Activated CD4-positive, alpha-beta T cell treated with anti-CD3 and anti-CD28 coated beads for 48 hours (primary cell): Measurements from ENCODE around the gene POLR3B.
"Not testable (repeated sequence)": the region's sequence is repeated elsewhere in the genome, so short reads cannot be mapped to it uniquely, and the experiment has no call there.

Experiments
- DNase-seq: peaks from one replicate; pipeline ENCODE4 v3.0.0-alpha.2; 2020

Gene POLR3B

DNA sequence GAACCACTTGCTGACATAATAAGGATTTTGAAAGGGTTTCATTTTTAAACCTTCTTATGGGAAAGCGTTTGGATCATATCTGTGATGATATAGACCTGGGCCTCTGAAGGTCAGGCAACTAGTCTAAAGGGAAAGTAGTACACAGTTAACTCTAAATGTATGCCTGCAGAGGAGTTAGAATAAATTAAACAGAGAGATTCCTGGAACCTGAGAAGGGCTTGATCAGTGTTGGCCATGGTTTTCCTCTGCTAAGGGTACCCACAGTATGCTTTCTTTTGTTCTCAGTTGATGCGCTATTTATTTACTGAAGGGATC is 14.4 kb upstream of the POLR3B start:
- no peak for DNase-seq

DNA sequence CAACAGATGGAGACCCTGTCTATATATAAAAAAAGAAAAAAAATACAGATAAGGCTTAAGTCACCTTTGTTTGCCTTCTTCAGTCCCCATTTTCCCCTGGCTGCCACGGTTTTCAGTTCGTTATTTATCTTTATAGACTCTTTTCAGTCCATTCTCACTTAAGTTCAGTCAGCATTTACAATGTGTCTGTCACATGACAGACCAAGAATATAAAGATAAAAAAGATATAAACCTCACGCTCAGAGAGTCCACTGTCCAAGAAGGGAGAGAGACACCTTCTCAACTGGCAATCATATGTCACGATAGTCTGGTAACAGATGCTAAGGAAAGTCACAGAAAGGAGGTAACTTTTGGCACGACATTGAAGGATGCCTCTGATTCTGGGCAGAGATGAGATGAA is 13.4 kb upstream of the POLR3B start:
- DNase-seq: no peak

DNA sequence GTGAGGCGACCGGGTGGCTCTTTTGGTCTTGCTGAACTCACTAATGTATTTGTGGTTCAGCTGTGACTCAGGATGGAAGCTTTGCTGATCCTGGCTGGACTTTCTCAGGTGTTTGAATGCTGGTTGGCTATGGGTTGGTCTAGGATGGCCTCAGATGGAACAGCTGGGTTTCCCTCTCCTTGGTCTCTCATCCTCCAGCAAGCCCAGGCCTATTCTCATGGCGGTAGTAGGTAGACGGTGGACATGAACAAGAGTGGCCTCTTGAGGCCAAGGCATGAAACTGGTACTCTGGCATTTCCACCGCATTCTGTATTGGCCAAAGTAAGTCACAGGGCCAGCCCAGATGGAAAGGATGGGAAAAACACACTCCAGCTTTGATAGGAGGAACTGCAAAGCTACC is 11.8 kb upstream of the POLR3B start:
- DNase-seq: no peak

DNA sequence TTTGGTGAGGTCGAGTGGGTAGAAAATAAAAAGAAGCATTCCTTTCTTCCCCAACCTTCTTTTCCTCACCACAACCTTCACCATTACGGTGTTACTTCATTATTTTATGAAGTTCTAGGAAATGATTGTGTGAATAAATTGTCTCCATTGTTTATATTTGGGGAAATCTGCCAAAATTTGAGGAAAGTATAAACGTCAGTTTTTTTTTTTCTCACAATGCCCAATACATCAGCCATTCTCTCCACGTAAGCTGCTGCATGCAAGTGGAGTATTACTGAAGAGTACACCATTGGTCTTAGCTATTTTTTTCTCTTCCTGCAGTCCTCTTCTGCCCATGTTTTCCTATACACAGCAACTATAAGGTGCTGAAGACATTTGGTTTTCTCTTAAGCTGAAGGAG is 9.1 kb upstream of the POLR3B start:
- DNase-seq: no peak

- DNase-seq: no peak
Measured at GRCh38 chr12:106353175-106353574, 4.4 kb upstream of the POLR3B start.

GRCh38 chr12:106358396-106359241 is 1.1 kb downstream of the POLR3B start:
- DNase-seq: no peak

DNA sequence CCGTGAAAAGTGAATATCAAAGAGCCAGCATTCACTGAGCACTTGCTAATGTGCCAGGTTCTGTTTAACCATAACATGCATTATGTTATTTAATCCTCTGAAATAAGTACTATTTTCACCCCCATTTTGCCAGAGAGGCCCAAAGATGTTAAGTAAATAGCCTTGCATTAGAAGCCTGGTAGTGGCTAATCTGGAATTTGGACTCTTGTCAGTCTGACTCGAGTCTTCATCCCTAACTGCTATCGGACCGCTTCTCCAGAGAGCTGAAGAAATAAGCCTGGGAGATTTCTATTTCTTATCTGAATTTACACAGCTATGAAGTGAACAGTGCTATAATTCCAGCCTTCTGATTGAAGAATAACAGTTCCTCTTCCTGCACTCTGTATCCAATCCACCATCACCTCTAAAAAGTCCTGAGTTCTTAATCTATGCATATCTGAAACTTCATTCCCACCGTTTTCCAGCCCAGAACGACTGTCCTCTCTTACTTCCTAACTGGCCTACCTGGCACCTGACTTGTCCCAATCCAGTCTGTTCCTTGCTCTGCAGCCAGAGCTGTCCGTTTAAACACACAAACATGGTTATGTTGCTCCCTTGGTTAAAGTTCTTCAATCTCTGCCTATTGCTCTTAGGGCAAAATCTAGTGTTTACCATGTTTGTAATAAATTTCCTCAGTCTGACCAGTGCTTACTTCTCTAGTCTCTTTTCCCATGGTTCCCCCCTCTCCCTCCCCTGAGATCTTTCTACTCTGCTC is 2.3 kb downstream of the POLR3B start:
- no peak for DNase-seq

GRCh38 chr12:106360400-106360994 is 2.9 kb downstream of the POLR3B start:
- no peak for DNase-seq

DNA sequence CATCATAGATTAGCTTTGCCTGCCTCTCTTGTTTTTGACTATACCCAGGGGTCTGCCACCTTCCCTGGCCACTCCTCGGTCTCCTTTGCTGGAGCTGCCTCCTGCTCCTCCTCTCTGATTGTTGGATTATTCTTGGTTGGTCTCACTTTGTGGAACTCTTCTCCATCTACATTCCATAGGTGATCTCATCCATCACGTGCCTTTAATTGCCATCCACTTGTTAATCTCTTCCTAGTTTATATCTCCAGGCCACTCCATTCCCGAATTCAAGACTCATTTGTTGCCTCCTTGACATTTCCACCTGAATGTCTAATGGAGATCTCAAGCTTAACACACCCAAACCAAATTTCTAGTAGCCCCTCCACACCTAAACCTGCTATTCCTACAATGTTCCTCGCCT is 5.4 kb downstream of the POLR3B start:
- DNase-seq: no peak

DNA sequence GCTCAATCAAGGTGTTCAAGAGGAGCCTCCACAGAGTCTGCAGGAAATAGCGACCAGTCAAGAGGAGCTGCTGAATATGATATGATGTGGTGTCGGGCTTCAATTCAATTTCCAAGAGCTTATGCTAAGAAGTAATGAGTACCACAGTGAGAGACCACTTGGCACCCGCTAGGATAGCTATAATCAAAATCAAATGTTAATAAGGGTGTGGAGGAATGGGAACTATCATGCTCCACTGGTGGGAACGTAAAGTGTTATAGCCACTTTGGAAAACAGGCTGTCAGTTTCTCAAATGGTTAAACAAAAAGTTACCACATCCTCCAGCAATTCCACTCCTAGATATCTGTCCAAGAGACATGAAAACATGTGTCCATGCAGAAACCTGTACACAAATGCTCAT is 6.7 kb downstream of the POLR3B start:
- DNase-seq: no peak

DNA sequence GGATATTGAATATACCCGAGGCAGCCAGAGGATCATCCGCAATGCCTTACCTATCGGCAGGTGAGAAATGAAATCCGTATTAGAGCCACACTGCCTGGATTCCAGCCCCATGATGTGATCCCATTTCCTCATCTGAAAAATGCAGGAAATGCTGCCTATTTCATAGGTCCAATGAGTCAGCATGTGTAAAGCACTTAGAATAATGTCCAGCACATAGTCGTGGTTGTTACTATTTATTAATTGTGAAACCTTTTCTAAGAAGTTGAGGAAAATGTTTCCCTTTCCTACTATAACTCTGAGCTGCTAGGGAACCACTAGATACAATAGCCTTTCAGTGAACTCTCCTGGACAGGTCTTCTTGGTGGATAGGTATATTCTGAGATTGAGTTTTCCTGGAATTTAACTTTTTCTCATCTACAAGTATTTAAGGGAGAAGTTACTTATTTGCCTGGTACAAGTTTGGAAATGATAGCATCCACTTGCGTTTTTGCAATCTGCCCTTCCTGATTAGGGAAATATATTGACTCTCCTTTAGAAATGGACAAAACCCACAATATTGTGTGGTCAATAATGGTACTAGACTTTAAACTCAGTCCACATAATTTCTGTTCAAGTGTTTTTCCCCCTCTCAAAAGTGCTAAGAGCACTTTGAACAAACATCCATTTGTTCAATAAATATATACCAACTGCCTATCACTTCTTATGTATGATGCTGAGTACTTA is 12.2 kb downstream of the POLR3B start:
- no peak for DNase-seq

GRCh38 chr12:106378788-106379187 is 21.2 kb downstream of the POLR3B start:
- no peak for DNase-seq

- no peak for DNase-seq
Measured at GRCh38 chr12:106380954-106381353, 23.4 kb downstream of the POLR3B start.

DNA sequence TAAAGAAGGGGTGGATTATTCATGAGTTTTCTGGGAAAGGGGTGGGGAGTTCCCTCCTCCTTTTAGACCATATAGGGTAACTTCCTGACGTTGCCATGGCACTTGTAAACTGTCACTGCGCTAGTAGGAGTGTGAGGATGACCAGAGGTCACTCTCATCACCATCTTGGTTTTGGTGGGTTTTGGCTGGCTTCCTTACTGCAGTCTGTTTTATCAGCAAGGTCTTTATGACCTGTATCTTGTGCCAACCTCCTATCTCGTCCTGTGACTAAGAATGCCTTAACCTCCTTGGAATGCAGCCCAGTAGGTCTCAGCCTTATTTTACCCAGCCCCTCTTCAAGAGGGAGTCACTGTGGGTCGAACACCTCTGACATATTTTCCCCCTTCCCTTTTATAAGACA is 24.3 kb downstream of the POLR3B start:
- not testable (repeated sequence) for DNase-seq

DNA sequence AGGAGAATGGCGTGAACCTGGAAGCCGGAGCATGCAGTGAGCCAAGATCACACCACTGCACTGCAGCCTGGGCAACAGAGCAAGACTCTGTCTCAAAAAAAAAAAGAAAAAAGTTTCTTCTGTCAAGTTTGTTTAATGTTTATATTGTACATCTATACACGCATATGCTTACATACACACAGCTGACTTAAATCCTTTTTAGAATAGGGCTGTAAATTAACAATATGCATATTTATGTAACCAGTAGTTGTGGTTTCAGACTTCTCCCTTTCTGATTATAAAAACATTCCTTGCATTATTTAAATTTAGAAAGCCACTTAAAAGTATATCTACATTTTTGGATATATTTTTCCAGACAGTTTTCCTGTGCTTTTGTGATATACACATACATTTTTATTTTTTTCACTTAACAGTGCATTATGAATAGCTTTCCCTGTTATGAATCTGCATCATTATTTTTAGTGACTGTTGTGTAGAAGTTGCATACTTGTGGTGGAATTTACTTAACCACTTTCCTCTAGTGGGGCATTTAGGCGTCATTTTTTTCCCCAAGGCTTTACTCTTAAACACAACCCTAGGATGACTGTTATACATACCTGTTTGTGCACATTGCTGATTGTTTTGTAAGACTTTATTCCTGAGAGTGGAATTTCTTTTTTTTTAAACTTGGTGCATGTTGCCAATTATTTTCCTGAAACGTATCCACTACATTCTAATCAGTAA is 29.4 kb downstream of the POLR3B start:
- no peak for DNase-seq

DNA sequence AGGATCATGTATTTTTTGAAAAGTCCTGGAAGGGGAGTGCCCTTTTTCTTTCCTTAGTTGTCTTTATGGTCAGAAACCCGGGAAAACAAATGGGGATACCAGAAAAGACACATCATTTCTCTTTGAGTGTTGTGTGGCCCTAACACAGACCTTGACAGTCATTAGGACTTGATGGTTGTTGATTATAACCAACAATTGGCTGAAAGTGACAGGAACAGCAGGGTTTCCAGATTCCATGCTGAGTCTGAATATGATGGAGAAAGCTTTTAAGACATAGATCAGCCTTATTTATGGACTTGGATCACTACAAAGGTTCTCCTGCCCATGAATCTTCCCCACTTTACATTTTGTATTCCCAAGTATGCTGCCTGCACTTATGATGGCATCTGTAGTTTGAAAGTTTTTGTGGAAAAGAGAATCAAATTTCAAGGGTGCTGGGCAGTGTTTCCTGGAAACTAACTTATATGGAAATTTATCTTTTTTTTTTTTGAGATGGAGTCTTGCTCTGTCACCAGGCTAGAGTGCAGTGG is 30.4 kb downstream of the POLR3B start:
- DNase-seq: no peak

DNA sequence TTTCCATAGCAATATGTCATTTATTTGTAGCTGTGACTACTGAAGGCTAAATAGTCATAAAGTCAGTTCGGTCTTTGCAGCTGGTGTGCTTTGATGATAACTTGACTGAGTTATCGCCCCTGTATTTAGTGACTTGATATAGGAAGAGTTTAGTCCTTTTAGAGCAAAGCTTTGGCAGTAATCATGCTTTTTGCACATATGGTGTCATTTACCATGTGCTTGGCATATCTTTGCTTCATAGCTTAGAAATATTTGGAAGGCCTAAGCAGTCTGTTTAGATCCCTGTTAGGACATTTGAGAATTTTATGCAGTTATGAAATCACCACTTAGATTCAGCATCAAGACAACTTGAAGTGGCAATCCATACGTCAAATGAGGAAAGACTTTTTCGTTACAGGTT is 31.6 kb downstream of the POLR3B start:
- no peak for DNase-seq

- DNase-seq: no peak
Measured at GRCh38 chr12:106392759-106393158, 35.2 kb downstream of the POLR3B start.

DNA sequence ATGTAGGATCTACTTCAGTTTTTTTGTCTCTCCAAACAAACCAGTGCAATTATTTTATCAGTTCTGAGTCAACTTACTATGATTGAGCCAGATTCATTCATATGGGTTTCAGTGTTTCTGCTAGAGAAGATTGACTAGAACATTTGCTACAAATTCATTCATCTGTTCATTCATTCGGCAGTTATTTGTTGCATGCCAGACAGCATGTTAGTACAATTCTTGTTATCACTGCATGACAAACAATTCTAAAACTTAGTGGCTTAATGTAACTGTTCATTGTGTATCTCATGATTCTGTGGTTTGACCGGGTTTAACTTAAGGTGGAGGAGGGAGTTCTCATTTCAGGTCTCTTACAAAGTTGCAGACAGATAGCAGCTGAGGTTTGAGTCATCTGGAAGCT is 52.3 kb downstream of the POLR3B start:
- DNase-seq: no peak

GRCh38 chr12:106412563-106412962 is 55.0 kb downstream of the POLR3B start:
- DNase-seq: no peak

DNA sequence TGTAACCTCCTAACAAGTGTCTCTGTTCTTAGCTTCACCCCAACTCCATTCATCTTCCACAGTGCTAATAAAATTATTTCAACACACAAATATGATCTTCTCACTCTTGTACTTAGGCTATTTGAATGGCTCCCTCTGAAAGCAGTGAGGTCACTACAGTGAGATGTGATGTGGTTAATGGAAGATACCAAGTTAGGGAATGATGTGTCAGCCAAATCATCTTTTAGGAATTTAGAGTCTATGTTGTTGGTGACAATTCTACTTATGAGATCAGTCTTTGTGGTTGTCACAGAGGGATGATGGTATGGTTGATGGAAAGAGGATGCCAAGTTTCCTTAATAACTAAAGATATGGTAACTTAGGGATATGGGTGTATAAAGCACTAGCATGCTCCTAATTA is 57.6 kb downstream of the POLR3B start:
- DNase-seq: no peak

DNA sequence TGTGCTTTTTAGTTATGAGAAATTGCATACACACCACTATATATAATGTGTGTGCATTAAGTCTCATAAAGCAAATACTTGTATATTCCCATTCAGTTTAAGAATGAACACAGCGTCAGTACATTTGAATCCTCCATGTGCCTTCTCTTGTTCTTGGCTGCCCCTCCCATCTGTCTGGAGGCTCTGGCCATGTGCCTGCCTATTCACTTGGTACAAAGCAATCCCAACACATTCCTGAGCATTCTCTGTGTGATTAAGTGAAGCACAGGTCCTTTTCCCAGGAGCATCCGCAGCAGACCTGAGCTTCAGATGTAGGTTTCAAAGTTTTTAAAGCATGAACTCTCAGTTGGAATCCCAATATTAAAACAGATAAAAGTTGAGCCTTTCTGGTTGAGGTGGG is 58.7 kb downstream of the POLR3B start:
- no peak for DNase-seq
